Osteocyte (in vitro differentiated cells): Measurements from ENCODE around the gene RRAD. TPM values are rescaled to one million over a fixed set of nuclear protein-coding genes. Genes with fewer than 3 reads are reported as not detected.

Experiments
- DNase-seq: peaks from one replicate; pipeline ENCODE4 v3.0.0; 2021; ENCODE audit warnings: mixed read lengths; ENCODE audit not compliant: unreplicated experiment; ENCODE audit errors: extremely low spot score
- H3K27ac Mint-ChIP-seq: one replicate; pipeline ENCODE4 v1.8.0; 2021; ENCODE audit warnings: mild to moderate bottlenecking, mixed read lengths; ENCODE audit not compliant: unreplicated experiment
- H3K27me3 Mint-ChIP-seq: one replicate; pipeline ENCODE4 v1.8.0; 2021; ENCODE audit warnings: mixed read lengths; ENCODE audit not compliant: unreplicated experiment
- H3K36me3 Mint-ChIP-seq: one replicate; pipeline ENCODE4 v1.8.0; 2021; ENCODE audit warnings: mixed read lengths; ENCODE audit not compliant: unreplicated experiment
- H3K4me1 Mint-ChIP-seq: one replicate; pipeline ENCODE4 v1.8.0; 2021; ENCODE audit warnings: mixed read lengths; ENCODE audit not compliant: unreplicated experiment
- H3K4me3 Mint-ChIP-seq: one replicate; pipeline ENCODE4 v1.8.0; 2021; ENCODE audit warnings: mild to moderate bottlenecking, moderate library complexity, mixed read lengths; ENCODE audit not compliant: unreplicated experiment
- H3K9me3 Mint-ChIP-seq: one replicate; pipeline ENCODE4 v1.8.0; 2021; ENCODE audit warnings: mixed read lengths; ENCODE audit not compliant: unreplicated experiment
- total RNA-seq: library from RNA; stranded (reverse); gene quantifications from 2 replicates; pipeline ENCODE4 v1.2.1, GENCODE V29; 2021
- TF ChIP-seq, protein P1 (sequence below): fragments of 200-600 bp; sonication (generic); IDR thresholded peaks from 2 replicates; pipeline ENCODE4 v1.5.0; 2021; ENCODE audit warnings: antibody characterized with exemption, mild to moderate bottlenecking, moderate library complexity

The RRAD gene
- total RNA-seq, 1 donor from 2014 or later = 0.89 TPM

DNA sequence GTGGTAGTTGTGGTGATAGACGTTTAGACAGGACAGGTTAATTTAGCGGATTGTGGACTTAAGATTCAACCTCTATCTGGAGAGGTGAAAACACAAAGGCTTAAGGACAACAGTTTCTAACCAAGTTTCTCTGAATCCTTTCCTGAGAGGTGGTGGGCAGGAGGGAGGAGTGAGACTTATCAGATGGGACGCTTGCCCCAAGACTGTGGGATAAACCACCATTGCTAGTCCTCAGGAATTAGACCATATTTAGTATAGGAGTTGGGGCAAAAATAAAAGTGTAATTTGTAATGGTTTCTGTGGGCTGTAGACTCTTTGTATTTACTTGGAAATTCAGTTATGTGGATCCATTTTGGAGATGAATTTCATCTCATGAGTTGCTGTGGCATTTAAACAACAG, 38.4 kb downstream of the RRAD start:
- DNase-seq = no peak
- H3K27ac Mint-ChIP-seq = no peak overlapping the region
- TF ChIP-seq, protein P1, sequence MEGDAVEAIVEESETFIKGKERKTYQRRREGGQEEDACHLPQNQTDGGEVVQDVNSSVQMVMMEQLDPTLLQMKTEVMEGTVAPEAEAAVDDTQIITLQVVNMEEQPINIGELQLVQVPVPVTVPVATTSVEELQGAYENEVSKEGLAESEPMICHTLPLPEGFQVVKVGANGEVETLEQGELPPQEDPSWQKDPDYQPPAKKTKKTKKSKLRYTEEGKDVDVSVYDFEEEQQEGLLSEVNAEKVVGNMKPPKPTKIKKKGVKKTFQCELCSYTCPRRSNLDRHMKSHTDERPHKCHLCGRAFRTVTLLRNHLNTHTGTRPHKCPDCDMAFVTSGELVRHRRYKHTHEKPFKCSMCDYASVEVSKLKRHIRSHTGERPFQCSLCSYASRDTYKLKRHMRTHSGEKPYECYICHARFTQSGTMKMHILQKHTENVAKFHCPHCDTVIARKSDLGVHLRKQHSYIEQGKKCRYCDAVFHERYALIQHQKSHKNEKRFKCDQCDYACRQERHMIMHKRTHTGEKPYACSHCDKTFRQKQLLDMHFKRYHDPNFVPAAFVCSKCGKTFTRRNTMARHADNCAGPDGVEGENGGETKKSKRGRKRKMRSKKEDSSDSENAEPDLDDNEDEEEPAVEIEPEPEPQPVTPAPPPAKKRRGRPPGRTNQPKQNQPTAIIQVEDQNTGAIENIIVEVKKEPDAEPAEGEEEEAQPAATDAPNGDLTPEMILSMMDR = no peak
- H3K27me3 Mint-ChIP-seq = no peaks in the 10 kb centered on the region
- H3K4me3 Mint-ChIP-seq = no peak overlapping the region
- H3K9me3 Mint-ChIP-seq = no peaks in the 10 kb centered on the region
- H3K36me3 Mint-ChIP-seq = peaks cover 18% of the 10 kb centered on the region
- H3K4me1 Mint-ChIP-seq = peaks cover 5% of the 10 kb centered on the region

DNA sequence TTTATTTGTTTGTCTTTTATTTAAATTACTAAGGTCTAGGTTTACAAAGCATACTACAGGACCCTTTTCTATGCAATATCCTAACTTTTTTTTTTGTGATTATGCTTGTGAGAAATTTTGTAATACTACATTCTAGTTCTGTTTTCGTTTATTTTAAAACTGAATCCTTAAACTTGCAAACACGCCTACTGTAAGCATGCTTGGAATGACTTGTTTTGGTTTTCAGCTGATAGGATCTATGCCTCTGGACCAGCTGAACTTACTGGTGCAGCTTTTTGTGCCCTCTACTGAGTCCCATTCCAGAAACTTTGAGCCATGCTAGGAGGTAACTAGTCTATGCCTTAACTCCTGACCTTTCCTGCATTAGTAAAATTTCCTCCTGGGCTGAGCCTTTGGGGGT, 39.0 kb downstream of the RRAD start:
- H3K4me3 Mint-ChIP-seq = no peak overlapping the region
- peaks cover 18% of the 10 kb centered on the region for H3K36me3 Mint-ChIP-seq
- H3K9me3 Mint-ChIP-seq = no peaks in the 10 kb centered on the region
- no peaks in the 10 kb centered on the region for H3K27me3 Mint-ChIP-seq
- DNase-seq = no peak
- TF ChIP-seq, protein P1 = no peak
- H3K27ac Mint-ChIP-seq = no peak overlapping the region
- peaks cover 7% of the 10 kb centered on the region for H3K4me1 Mint-ChIP-seq

DNA sequence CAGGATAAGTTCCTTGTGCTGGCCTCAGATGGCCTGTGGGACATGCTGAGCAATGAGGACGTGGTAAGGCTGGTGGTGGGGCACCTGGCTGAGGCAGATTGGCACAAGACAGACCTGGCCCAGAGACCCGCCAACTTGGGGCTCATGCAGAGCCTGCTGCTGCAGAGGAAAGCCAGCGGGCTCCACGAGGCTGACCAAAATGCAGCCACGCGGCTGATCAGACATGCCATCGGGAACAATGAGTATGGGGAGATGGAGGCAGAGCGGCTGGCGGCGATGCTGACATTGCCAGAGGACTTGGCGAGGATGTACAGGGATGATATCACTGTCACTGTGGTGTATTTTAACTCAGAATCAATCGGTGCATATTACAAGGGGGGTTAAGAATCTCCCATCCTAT, 39.8 kb downstream of the RRAD start:
- H3K36me3 Mint-ChIP-seq = peaks cover 14% of the 10 kb centered on the region
- no peak overlapping the region for H3K27ac Mint-ChIP-seq
- no peak overlapping the region for H3K4me3 Mint-ChIP-seq
- peaks cover 7% of the 10 kb centered on the region for H3K4me1 Mint-ChIP-seq
- no peaks in the 10 kb centered on the region for H3K9me3 Mint-ChIP-seq
- TF ChIP-seq, protein P1 = no peak
- H3K27me3 Mint-ChIP-seq = no peaks in the 10 kb centered on the region
- no peak for DNase-seq

DNA sequence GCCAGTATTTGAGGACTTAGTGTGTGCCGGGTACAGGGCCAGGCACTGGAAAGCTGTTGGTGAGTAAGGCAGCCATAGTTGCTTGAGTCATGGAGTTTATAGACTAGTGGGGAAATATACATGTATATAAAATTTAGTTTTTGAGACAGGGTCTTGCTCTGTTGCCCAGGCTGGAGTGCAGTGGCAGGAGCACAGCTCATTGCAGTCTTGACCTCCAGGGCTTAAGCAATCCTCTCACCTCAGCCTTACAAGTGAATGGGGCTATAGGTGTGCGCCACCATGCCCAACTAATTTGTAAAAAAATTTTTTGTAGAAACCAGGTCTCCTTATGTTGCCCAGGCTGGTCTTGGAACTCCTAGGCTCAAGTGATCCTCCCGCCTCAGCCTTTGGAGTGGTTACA, 42.6 kb downstream of the RRAD start:
- no peaks in the 10 kb centered on the region for H3K9me3 Mint-ChIP-seq
- no peak for DNase-seq
- H3K27me3 Mint-ChIP-seq = no peaks in the 10 kb centered on the region
- TF ChIP-seq, protein P1 = no peak
- H3K4me3 Mint-ChIP-seq = no peak overlapping the region
- H3K36me3 Mint-ChIP-seq = peaks cover 14% of the 10 kb centered on the region
- no peak overlapping the region for H3K27ac Mint-ChIP-seq
- peaks cover 25% of the 10 kb centered on the region for H3K4me1 Mint-ChIP-seq

DNA sequence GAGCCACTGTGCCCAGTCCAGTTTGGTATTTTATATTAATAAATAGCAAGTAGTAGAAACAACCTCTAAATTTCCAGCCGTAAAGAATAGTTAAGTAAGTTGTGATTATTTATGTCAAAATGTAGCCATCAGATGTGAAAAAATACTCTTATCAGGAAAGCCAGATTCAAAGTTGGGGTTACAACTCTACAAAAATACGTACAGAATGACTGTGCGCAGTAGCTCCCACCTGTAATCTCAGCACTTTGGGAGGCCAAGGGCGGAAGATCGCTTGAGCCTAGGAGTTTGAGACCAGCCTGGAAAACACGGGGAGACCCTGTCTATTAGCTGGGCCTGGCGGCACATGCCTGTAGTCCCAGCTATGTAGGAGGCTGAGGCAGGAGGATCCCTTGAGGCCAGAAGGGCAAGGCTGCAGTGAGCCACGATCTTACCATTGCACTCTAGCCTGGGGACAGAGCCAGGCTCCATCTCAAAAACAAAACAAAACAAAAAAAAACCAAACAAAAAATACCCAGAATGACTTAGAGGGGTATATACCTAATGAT, 43.3 kb downstream of the RRAD start:
- Mint-ChIP-seq H3K4me3 (no peak overlapping the region), H3K4me1 (peaks cover 22% of the 10 kb centered on the region), H3K27ac (no peak overlapping the region), H3K27me3 (no peaks in the 10 kb centered on the region), H3K9me3 (no peaks in the 10 kb centered on the region), H3K36me3 (peaks cover 12% of the 10 kb centered on the region)
- DNase-seq = no peak
- TF ChIP-seq, protein P1 = no peak
